GM21529 (cell line): ENCODE data around the gene OR4D9.
A peak's percentile ranks its signal among the peaks of the same experiment; 100 is the strongest.
"Not testable (repeated sequence)": the region's sequence is repeated elsewhere in the genome, so short reads cannot be mapped to it uniquely, and the experiment has no call there.

ENCODE experiments used
- ATAC-seq: cut with Tn5 transposase; IDR thresholded peaks from one replicate; pipeline ENCODE4 v1.9.1; 2021; ENCODE audit not compliant: unreplicated experiment

The OR4D9 gene

GRCh38 chr11:59510941-59511589 is at the start of gene OR4D9:
Gene OR4D9 (plus strand): TSS chr11:59511539. CDS start chr11:59514913, 3,374 bp downstream.
- no peak for ATAC-seq

DNA sequence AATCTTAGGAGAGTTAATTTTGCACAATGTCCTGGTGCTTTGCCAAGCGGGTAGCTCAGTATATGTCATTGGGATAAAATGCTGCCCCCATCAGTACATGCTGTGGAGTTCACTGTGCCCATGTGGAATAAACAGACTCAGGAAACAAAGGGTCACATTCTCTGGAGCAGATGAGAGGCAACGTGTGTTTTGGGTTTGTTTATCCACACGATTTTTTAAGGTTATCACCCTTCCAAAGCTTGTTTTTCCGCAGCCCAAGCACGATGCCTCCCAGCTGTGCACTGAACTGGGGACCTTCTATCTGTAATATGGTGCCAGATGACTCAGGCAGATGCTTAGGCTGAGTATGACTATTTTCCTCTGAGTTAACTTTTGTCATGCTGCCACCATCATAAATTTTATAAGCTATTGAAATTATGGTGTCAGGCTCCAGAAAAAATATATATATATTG is 48.1 kb upstream of the OR4D9 start:
- no peak for ATAC-seq

DNA sequence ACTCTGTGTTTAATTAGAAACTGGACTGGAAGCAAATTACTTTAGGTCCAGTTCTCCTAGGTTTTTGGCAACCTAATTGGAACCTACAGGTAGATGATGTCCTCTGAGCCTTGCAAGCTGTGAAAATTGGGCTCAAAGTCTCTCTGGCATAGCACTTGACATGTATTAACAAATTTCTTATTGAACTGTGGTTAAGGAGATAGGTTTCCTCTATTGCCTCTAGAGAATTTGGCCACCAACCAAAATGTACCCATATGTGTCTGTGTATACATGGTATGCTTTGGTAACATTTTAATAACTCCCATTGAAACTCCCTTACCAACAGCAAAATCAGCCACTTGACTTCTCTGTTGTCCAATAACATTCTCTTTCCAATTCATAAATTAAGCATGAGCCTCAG is 38.3 kb upstream of the OR4D9 start, which contains the start of gene OR4D10:
TSS of gene OR4D10 (plus strand) at position 301 of the 400 bp plus-strand sequence. CDS start 4,115 bp downstream, outside the sequence.
- ATAC-seq: no peak

- no peak for ATAC-seq
Measured at GRCh38 chr11:59475176-59475575, 36.2 kb upstream of the OR4D9 start.

DNA sequence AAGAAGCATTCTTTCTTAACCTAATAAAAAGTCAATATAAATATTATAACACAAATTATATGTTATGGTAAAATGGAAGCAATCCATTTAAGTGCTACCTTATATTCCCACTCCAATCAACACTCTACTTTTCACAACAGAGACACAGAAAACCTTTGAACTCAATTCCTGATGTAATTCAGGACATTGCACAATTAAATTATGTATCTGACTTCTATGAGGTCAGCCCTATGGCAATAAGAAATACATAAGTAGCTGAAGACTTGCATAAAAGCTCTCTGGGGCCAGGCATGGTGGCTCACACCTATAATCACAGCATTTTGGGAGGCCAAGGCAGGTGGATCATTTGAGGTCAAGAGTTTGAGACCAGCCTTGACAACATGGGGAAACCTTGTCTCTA is 31.4 kb upstream of the OR4D9 start:
- no peak for ATAC-seq

DNA sequence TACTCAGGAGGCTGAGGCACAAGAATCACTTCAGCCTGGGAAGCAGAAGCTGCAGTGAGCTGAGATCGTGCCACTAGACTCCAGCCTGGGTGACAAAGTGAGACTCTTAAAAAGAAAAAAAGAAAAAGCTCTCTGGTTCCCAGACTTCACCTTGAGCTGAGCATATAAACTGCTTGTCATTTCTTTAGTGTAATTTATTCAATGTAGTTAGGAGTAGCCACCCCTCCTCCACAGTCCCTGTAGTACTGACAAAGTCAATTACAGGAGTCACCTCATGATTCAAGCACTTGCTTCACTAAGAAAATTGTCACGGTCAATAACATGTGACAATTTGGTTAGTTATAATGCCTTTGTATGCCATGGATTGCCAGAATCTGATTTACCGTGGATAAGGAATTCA is 31.0 kb upstream of the OR4D9 start:
- ATAC-seq: no peak

- ATAC-seq: peak; percentile 57
Measured at GRCh38 chr11:59501931-59502330, 9.4 kb upstream of the OR4D9 start.

DNA sequence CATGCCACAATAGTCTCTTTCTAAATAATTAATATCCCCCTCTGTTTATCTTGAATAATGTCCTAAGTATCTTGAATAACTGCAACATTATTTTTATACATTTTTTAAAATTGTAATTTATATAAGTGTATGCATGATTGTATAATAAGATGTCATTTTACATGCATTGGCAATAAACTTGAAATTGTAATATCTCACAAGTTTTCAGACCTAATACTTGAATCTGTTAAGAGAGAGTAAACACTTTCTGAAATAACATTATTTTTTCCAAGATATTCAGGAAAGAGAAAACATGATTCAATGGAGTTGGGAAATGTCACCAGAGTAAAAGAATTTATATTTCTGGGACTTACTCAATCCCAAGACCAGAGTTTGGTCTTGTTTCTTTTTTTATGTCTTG is 8.1 kb upstream of the OR4D9 start, which contains the start of gene OR4D11:
TSS of gene OR4D11 (plus strand) at position 301 of the 400 bp plus-strand sequence. CDS start at position 301, 0 bp downstream.
- ATAC-seq: no peak

DNA sequence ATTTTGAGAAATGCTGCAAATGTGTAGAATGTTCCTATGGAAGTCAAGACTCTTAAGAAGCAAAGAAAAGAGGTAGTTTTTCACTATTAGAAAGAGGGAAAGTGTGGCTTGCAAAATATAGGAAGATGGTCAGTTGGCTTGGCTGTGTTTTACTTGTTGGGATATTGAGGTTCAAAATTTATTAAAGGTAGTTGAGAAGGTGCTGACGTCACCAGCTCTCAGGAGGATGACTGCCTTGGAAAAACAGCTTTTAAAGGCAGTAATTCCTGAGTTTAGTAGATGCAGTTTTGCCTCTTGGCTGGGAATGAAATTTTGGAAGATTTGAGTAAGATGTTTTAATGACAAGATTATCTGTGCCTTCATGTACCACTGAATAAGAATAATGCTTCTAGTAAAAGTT is 336 bp downstream of the OR4D9 start:
- no peak for ATAC-seq

DNA sequence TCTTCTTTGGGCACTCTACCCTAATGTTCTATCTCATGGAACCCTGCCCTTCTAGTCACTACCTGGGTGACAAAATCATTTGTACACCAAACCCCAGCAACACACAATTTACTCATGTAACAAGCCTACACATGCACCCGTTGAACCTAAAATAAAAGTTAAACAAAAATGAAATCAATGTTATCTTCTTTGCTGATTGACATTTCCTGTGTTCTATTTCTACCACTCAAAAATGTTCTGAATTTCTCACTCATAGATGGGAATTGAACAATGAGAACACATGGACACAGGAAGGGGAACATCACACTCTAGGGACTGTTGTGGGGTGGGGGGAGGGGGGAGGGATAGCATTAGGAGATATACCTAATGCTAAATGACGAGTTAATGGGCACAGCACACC is 8.8 kb downstream of the OR4D9 start:
- ATAC-seq: not testable (repeated sequence)

GRCh38 chr11:59520741-59521140 is 9.4 kb downstream of the OR4D9 start:
- ATAC-seq: no peak

GRCh38 chr11:59523541-59523940 is 12.2 kb downstream of the OR4D9 start:
- no peak for ATAC-seq

DNA sequence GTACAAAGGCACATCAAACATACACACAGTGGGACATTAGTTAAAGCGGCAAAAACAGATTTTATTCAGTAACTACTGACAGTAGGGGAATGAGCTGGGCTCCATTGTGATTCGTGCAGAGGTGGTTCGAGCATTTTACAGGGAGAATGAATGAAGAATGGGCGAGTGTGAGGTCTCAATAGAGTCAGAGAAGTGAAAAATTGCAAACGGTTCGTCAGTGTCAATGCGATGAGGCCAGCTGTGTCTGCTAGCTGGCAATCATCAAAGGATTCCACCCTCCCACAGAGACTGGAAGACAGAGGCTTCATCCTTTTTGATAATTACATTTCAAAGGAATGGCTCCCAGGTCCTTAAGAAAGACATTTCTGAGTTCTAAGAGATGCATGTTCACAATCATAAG is 17.4 kb downstream of the OR4D9 start:
- ATAC-seq: no peak

DNA sequence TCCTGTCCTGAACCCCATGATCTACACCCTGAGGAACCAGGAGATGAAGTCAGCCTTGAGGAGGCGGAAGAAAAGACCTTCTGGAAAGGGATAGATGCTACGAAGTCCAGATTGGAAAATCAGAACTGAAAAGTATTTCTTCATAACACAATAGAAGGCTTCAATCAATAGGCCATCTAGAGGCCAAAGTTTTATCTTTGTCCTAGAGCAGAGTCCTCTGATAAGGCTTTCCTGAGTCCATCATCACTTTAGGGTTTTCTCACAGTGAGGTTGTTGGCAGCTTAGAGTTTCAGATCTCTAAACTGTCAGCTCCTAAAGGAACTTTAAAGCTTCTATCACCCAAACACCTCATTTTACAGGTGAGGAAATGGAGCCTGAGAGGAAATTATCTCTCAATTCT is 21.3 kb downstream of the OR4D9 start:
- no peak for ATAC-seq

DNA sequence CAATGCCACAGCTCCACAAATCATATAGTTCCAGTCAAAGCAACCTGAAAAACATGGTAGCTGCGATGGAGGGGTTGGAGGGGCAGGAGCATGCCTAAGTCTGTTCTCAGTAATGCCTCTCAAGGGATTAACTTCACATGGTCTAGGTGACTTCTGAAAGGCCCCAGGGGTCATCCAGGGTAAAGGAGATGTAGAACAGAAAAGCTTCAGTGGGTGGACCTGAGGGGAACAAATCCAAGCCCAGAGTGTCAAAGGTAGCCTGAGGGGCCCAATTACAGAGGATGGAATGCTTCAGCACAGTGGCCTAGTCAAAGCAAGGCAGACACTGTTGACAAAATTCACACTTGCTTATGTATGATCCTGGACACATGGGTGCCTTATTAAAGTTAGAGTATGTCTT is 23.3 kb downstream of the OR4D9 start:
- no peak for ATAC-seq

DNA sequence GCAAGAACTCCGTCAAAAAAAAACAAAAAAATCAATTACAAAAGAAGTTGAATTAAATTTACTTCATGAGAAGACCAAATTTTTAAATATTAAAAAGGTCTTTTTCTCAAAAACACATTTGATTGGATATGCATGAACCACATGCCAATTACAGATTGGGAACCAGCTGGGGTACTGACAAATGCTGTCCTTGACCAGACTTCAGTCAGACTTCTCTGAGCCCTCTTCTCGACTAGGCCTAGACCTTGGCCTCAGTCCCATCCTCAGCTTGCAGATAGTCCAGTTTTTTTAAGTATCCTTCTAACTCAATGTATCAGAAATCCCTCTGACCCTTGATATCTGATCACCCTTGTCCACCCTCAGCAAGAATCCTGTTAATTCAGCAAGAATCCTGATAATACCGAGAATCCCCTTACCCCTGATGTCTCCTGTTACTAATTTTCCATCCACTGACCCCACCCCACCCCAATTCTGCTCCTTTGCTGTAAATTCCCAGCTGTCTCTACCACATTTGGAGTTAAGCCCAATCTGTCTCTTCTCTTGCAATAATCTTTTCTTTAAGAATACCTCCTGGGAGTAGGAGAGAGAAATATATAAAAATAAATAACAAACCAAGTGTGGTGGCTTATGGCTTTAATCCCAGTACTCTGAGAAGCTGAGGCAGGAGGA is 30.9 kb downstream of the OR4D9 start:
- no peak for ATAC-seq

DNA sequence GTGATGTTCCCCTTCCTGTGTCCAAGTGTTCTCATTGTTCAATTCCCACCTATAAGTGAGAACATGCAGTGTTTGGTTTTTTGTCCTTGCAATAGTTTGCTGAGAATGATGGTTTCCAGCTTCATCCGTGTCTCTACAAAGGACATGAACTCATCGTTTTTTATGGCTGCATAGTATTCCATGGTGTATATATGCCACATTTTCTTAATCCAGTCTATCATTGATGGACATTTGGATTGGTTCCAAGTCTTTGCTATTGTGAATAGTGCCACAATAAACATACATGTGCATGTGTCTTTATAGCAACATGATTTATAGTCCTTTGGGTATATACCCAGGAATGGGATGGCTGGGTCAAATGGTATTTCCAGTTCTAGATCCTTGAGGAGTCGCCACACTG is 32.4 kb downstream of the OR4D9 start:
- ATAC-seq: not testable (repeated sequence)

DNA sequence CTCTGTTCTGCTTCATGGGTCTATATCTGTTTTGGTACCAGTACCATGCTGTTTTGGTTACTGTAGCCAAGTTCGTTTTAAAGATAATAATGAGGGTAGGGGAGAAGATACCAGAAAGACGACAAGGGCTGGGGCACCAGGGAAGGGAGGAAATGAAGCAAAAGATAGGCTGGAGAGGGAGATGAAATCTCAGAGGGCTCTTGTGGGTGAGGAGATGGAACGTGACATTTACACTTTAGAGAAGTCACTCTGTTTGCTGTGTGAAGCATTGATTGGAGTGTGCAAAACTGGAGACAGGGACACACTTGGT is 33.5 kb downstream of the OR4D9 start:
- ATAC-seq: no peak

- no peak for ATAC-seq
Measured at GRCh38 chr11:59545179-59546020, 34.1 kb downstream of the OR4D9 start.

DNA sequence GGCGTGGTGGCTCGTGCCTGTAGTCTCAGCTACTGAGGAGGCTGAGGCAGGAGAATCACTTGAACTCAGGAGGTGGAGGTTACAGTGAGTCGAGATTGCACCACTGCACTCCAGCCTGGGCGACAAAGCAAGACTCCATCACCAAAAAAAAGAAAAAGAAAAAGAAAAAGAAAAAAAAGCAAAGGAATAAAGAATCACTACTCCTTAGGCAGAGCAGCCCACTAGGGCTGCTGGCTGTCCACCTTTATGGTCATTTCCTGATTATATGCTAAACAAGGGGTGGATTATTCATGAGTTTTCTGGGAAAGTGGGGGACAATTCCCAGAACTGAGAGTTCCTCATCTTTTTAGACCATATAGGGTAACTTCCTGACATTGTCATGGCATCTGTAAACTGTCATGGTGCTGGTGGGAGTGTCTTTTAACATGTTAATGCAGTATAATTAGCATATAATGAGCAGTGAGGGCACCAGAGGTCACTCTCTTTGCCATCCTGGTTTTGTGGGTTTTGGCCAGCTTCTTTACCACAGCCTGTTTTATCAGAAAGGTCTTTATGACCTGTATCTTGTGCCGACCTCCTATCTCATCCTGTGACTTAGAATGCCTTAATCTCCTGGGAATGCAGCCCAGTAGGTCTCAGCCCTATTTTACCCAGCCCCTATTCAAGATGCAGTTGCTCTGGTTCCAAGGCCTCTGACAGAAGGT is 36.4 kb downstream of the OR4D9 start:
- ATAC-seq: not testable (repeated sequence)

GRCh38 chr11:59548309-59548656 is 36.9 kb downstream of the OR4D9 start:
- no peak for ATAC-seq
